Mammary epithelial cell (primary cell): ENCODE results near the gene SOCS2.

Experiments
- CTCF ChIP-seq, 2 donors: IDR thresholded peaks in 1 of 2; conservative IDR thresholded peaks in 1 of 2; 2 replicates each; pipeline ENCODE4 v1.5.1; 2011 to 2012; ENCODE audit warnings: inconsistent platforms in 2 of 2, low read length in 2 of 2, mild to moderate bottlenecking in 2 of 2, control low read depth in 1 of 2, low read depth in 1 of 2; ENCODE audit not compliant: insufficient read depth in 1 of 2; ENCODE audit errors: extremely low read depth in 1 of 2
- EZH2 ChIP-seq: IDR thresholded peaks from 2 replicates; pipeline ENCODE4 v1.6.1; 2012; ENCODE audit warnings: low read length, inconsistent platforms, borderline replicate concordance

- TF ChIP-seq CTCF (conservative IDR thresholded peaks at IDR 0.05 in 1 of 2, IDR thresholded peaks at IDR 0.05 in 1 of 2; ENCODE audit: extremely low read depth in 1 of 2, insufficient read depth in 1 of 2, low read depth in 1 of 2, low read length in 2 of 2) (no peak), EZH2 (no peak)
Measured at GRCh38 chr12:93622485-93622884, 50.0 kb downstream of the SOCS2 start.
